K562 (cell line): Measurements from ENCODE around the gene PPIH. TPM values are rescaled to one million over a fixed set of nuclear protein-coding genes. Genes with fewer than 3 reads are reported as not detected.

ENCODE experiments used
- ARID3B ChIP-seq: fragments of 250-450 bp; sonication (Bioruptor Pico); IDR thresholded peaks from 2 replicates; pipeline ENCODE4 v1.4.0; 2020; ENCODE audit warnings: borderline replicate concordance
- ATF1 ChIP-seq, 2 experiments: fragments of 450-650 bp in 1 of 2; IDR thresholded peaks; 2 replicates each; pipeline ENCODE4 v1.6.1; 2016; ENCODE audit warnings: missing compliant biosample characterization in 1 of 2, missing genetic modification characterization in 1 of 2
- BRCA1 ChIP-seq, 2 experiments: fragments of 450-650 bp in 1 of 2; sonication (generic) in 1 of 2; formaldehyde crosslinking in 1 of 2; IDR thresholded peaks; 2 replicates each; pipeline versions ENCODE4 v1.5.0 to v1.6.1; 2017 to 2020; ENCODE audit warnings: mild to moderate bottlenecking in 1 of 2, missing genetic modification reagents in 1 of 2
- BRD9 ChIP-seq: fragments of 450-650 bp; IDR thresholded peaks from 2 replicates; pipeline ENCODE4 v1.6.1; 2018; ENCODE audit warnings: low read depth; ENCODE audit not compliant: partially characterized antibody
- CBFA2T2 ChIP-seq: fragments of 450-650 bp; conservative IDR thresholded peaks from 2 replicates; pipeline ENCODE4 v1.6.1; 2017; ENCODE audit warnings: mild to moderate bottlenecking
- CREBBP ChIP-seq: IDR thresholded peaks from one replicate; pipeline ENCODE4 v1.6.1; 2012; ENCODE audit warnings: low read depth, mild to moderate bottlenecking, control low read depth, inconsistent platforms, low read length
- EP300 ChIP-seq: IDR thresholded peaks from 2 replicates; pipeline ENCODE4 v1.6.1; 2012; ENCODE audit warnings: low read length, improper control_type of control experiment
- FUS ChIP-seq: fragments of 200-400 bp; formaldehyde crosslinking; optimal IDR thresholded peaks from 2 replicates; pipeline ENCODE3; 2017; ENCODE audit warnings: low read depth, low read length
- HNRNPL ChIP-seq: fragments of 200-400 bp; formaldehyde crosslinking; IDR thresholded peaks from 2 replicates; pipeline ENCODE4 v1.6.1; 2017; ENCODE audit warnings: low read depth, mild to moderate bottlenecking, low read length
- HOXB6 ChIP-seq: fragments of 250-450 bp; sonication (Bioruptor Pico); IDR thresholded peaks from 2 replicates; pipeline ENCODE4 v1.5.1; 2022; ENCODE audit warnings: mild to moderate bottlenecking, borderline replicate concordance
- LEF1 ChIP-seq: fragments of 450-650 bp; IDR thresholded peaks from 2 replicates; pipeline ENCODE4 v1.6.1; 2016; ENCODE audit warnings: mild to moderate bottlenecking
- MED1 ChIP-seq: sonication (generic); formaldehyde crosslinking; IDR thresholded peaks from 2 replicates; pipeline ENCODE4 v1.8.1; 2023; ENCODE audit warnings: missing genetic modification reagents, borderline replicate concordance
- MITF ChIP-seq: IDR thresholded peaks from 2 replicates; pipeline ENCODE4 v1.6.1; 2014; ENCODE audit warnings: antibody characterized with exemption
- MYC ChIP-seq, 2 experiments: fragments of 250-450 bp in 1 of 2; sonication (Bioruptor Pico) in 1 of 2; IDR thresholded peaks; 2 replicates each; pipeline versions ENCODE4 v1.5.1 to v1.6.1; 2012 to 2021; ENCODE audit warnings: low read depth in 2 of 2, borderline replicate concordance in 1 of 2, improper control_type of control experiment in 1 of 2, low read length in 1 of 2, mild to moderate bottlenecking in 1 of 2, moderate library complexity in 1 of 2
- OTX1 ChIP-seq: fragments of 450-650 bp; formaldehyde crosslinking; IDR thresholded peaks from 2 replicates; pipeline ENCODE4 v1.4.0; 2022; ENCODE audit warnings: mild to moderate bottlenecking
- PPARD ChIP-seq: fragments of 250-450 bp; sonication (Bioruptor Pico); IDR thresholded peaks from 2 replicates; pipeline ENCODE4 v1.8.0; 2022; ENCODE audit warnings: inconsistent platforms, mild to moderate bottlenecking, moderate library complexity
- RBBP5 ChIP-seq: fragments of 200-600 bp; sonication (generic); IDR thresholded peaks from 2 replicates; pipeline ENCODE4 v1.6.1; 2012; ENCODE audit warnings: borderline replicate concordance, mild to moderate bottlenecking, low read length, control low read depth, inconsistent platforms; ENCODE audit not compliant: insufficient read depth, poor library complexity, severe bottlenecking
- SREBF1 ChIP-seq: fragments of 150-350 bp; IDR thresholded peaks from 2 replicates; pipeline ENCODE4 v1.6.1; 2014; ENCODE audit warnings: antibody characterized with exemption, low read depth, low read length, borderline replicate concordance
- SRSF1 ChIP-seq: fragments of 200-400 bp; formaldehyde crosslinking; IDR thresholded peaks from 2 replicates; pipeline ENCODE4 v1.6.1; 2017; ENCODE audit warnings: mild to moderate bottlenecking, low read depth, low read length, moderate library complexity
- TBL1XR1 ChIP-seq, 2 experiments: IDR thresholded peaks; 2 replicates each; pipeline ENCODE4 v1.6.1; 2012; ENCODE audit warnings: improper control_type of control experiment in 2 of 2, low read length in 2 of 2, mild to moderate bottlenecking in 1 of 2
- TBP ChIP-seq: optimal IDR thresholded peaks from 2 replicates; pipeline ENCODE3; 2011; ENCODE audit warnings: low read depth, low read length, improper control_type of control experiment
- TFAM ChIP-seq: fragments of 250-450 bp; sonication (Bioruptor Pico); conservative IDR thresholded peaks from 2 replicates; pipeline ENCODE4 v1.5.0; 2021; ENCODE audit warnings: mild to moderate bottlenecking, moderate library complexity
- TRIM24 ChIP-seq, 2 experiments: fragments of 450-650 bp; IDR thresholded peaks; 2 replicates each; pipeline ENCODE4 v1.6.1; 2016
- U2AF2 ChIP-seq: fragments of 200-400 bp; formaldehyde crosslinking; optimal IDR thresholded peaks from 2 replicates; pipeline ENCODE3; 2017; ENCODE audit warnings: low read depth, mild to moderate bottlenecking, low read length
- YBX1 ChIP-seq: fragments of 450-650 bp; IDR thresholded peaks from 2 replicates; pipeline ENCODE4 v1.7.1; 2016; ENCODE audit warnings: mild to moderate bottlenecking
- ZC3H11A ChIP-seq: IDR thresholded peaks from 2 replicates; pipeline ENCODE4 v1.6.1; 2012; ENCODE audit warnings: low read depth, low read length, improper control_type of control experiment
- ZNF75A ChIP-seq: fragments of 450-650 bp; formaldehyde crosslinking; IDR thresholded peaks from 2 replicates; pipeline ENCODE4 v1.4.0; 2020; ENCODE audit warnings: mild to moderate bottlenecking
- polyA plus RNA-seq, 8 experiments: library from polyadenylated mRNA; depleted of rRNA in 4 of 8; stranded (reverse) in 5 of 8; unstranded in 3 of 8; fragments of >200 nt; fragmentation: Nextera tagmentation in 2 of 8; fragmentation: Illumina TruSeq in 1 of 8; extraction: Ambion mirVana in 2 of 8; extraction: Trizol in 1 of 8; gene quantifications; 2 replicates each; pipeline versions ENCODE4 v1.2.1 to v1.2.3, GENCODE V29; 2011 to 2014; ENCODE audit warnings: inconsistent platforms in 1 of 8, missing spikeins in 1 of 8
- total RNA-seq, 7 experiments: library from RNA; depleted of rRNA in 6 of 7; stranded (reverse); fragments of >200 nt in 6 of 7; fragmentation: Illumina TruSeq in 2 of 7; extraction: Trizol in 2 of 7; gene quantifications; 2 replicates each; pipeline versions ENCODE4 v1.2.1 to v1.2.3, GENCODE V29; 2011 to 2021; ENCODE audit warnings: low replicate concordance in 1 of 7

PPIH gene
- total and polyA plus RNA-seq, 9 of the 15 experiments (the other 6 are each of a cell fraction or from before 2014, with no cell fraction given): 197 to 470 (median 277) TPM

- TF ChIP-seq SREBF1: no peak
- no peak for TF ChIP-seq LEF1
- no peak for TF ChIP-seq TFAM (CRISPR knock-in tag)
- TF ChIP-seq RBBP5: peak; percentile 96
- no peak for TF ChIP-seq CREBBP
- peak; percentile 99 for TF ChIP-seq MYC (IDR thresholded peaks at IDR 0.05; ENCODE audit: low read depth, low read length)
- no peak for TF ChIP-seq MYC (CRISPR knock-in tag; IDR thresholded peaks at IDR 0.05; ENCODE audit: borderline replicate concordance, low read depth)
- no peak for TF ChIP-seq ARID3B
- no peak for TF ChIP-seq BRD9
- no peak; the same call in 1 of the 2 replicates for TF ChIP-seq ATF1 (CRISPR knock-in tag; IDR thresholded peaks at IDR 0.05)
- peak; percentile 79 for TF ChIP-seq ATF1 (tag; IDR thresholded peaks at IDR 0.05)
- no peak for TF ChIP-seq HOXB6 (CRISPR knock-in tag)
- no peak for TF ChIP-seq OTX1 (CRISPR knock-in tag)
- peak in 1 of 2 experiments; percentile 28; a peak in 1 of 4 replicates for TF ChIP-seq TBL1XR1 (IDR thresholded peaks at IDR 0.05; ENCODE audit: low read length in 2 of 2)
- no peak for TF ChIP-seq ZNF75A (CRISPR knock-in tag)
- TF ChIP-seq TBP: no peak
- peak; percentile 56; the same call in 1 of the 2 replicates for TF ChIP-seq HNRNPL
- no peak for TF ChIP-seq TRIM24 (IDR thresholded peaks at IDR 0.05)
- TF ChIP-seq SRSF1: no peak
- TF ChIP-seq EP300: no peak
- TF ChIP-seq BRCA1 (IDR thresholded peaks at IDR 0.05): no peak
- 0 out of 2 replicates have a peak, but pooled peaks have one; percentile 16 for TF ChIP-seq BRCA1 (CRISPR knock-in tag; IDR thresholded peaks at IDR 0.05)
- TF ChIP-seq FUS: no peak
- no peak for TF ChIP-seq PPARD (CRISPR knock-in tag)
- no peak for TF ChIP-seq U2AF2
- TF ChIP-seq ZC3H11A: no peak
- TF ChIP-seq MED1 (CRISPR knock-in tag): peak; percentile 71; the same call in 1 of the 2 replicates
- 0 out of 2 replicates have a peak, but pooled peaks have one; percentile 13 for TF ChIP-seq CBFA2T2
- TF ChIP-seq YBX1: no peak
- peak; percentile 77 for TF ChIP-seq MITF
Measured at GRCh38 chr1:42682739-42683531, 24.7 kb downstream of the PPIH start (continued).
